Kidney glomerular epithelial cell (primary cell): ENCODE measurements around the gene MARK4.
"Not testable (repeated sequence)": the region's sequence is repeated elsewhere in the genome, so short reads cannot be mapped to it uniquely, and the experiment has no call there.

Experiments
- DNase-seq: peaks from one replicate; lab custom pipeline; 2025; lab: John Stamatoyannopoulos, UW

MARK4 gene

GRCh38 chr19:45250832-45251451 is at the start of gene MARK4:
Gene MARK4 (plus strand): TSS chr19:45251271. CDS start chr19:45251589, 318 bp downstream.
- DNase-seq = peak; percentile 33

GRCh38 chr19:45202637-45203036 is 48.4 kb upstream of the MARK4 start:
- no peak for DNase-seq

GRCh38 chr19:45205810-45206209 is 45.3 kb upstream of the MARK4 start:
- DNase-seq = no peak

GRCh38 chr19:45206328-45206727 is 44.7 kb upstream of the MARK4 start:
- DNase-seq = no peak

GRCh38 chr19:45211751-45212381 is 39.2 kb upstream of the MARK4 start:
- DNase-seq = no peak

GRCh38 chr19:45213031-45213430 is 38.0 kb upstream of the MARK4 start:
- no peak for DNase-seq

- DNase-seq = no peak
Observed at GRCh38 chr19:45215391-45216191, 35.5 kb upstream of the MARK4 start.

GRCh38 chr19:45216667-45217066 is 34.4 kb upstream of the MARK4 start:
- DNase-seq = no peak

GRCh38 chr19:45217193-45217956 is 33.7 kb upstream of the MARK4 start:
- no peak for DNase-seq

GRCh38 chr19:45217957-45218334 is 33.1 kb upstream of the MARK4 start:
- DNase-seq = no peak

GRCh38 chr19:45218426-45218825 is 32.6 kb upstream of the MARK4 start:
- no peak for DNase-seq

GRCh38 chr19:45218911-45219743 is 31.9 kb upstream of the MARK4 start:
- DNase-seq = no peak

GRCh38 chr19:45222724-45223123 is 28.3 kb upstream of the MARK4 start:
- DNase-seq = no peak

GRCh38 chr19:45223879-45224278 is 27.2 kb upstream of the MARK4 start:
- DNase-seq = no peak

GRCh38 chr19:45224645-45225044 is 26.4 kb upstream of the MARK4 start:
- DNase-seq = no peak

GRCh38 chr19:45229056-45229455 is 22.0 kb upstream of the MARK4 start:
- DNase-seq = not testable (repeated sequence)

- no peak for DNase-seq
Observed at GRCh38 chr19:45231891-45232290, 19.2 kb upstream of the MARK4 start.

- DNase-seq = no peak
Observed at GRCh38 chr19:45234089-45234869, 16.8 kb upstream of the MARK4 start.

- DNase-seq = no peak
Observed at GRCh38 chr19:45235485-45235884, 15.6 kb upstream of the MARK4 start.

GRCh38 chr19:45238556-45238955 is 12.5 kb upstream of the MARK4 start:
- DNase-seq = no peak
